K562 (cell line): ENCODE results near the gene ZNF541. TPM values are rescaled to one million over a fixed set of nuclear protein-coding genes. Genes with fewer than 3 reads are reported as not detected.

Experiments
- ATAC-seq: fragments of 200-7000 bp; cut with Tn5 transposase; 3 replicates; pipeline ENCODE4 v1.9.1; 2020; ENCODE audit warnings: moderate library complexity
- BruUV-seq: library from RNA; stranded (reverse); fragments of 400-500 nt; replicated peaks from 2 replicates; lab custom pipeline; 2021; lab: Mats Ljungman, UMichigan
- CTCF ChIA-PET: fragments of 300-600 bp; formaldehyde crosslinking; extraction: SDS; loops from one replicate; lab custom pipeline; 2021; ENCODE audit warnings: low intra/inter-chr PET ratio; lab: Yijun Ruan, JAX
- POLR2A ChIA-PET: fragments of 300-600, 350-650 bp; sonication (Branson Sonifier 250); formaldehyde crosslinking; extraction: SDS; loops from one replicate; lab custom pipeline; 2021; ENCODE audit warnings: antibody characterized with exemption, inconsistent platforms; lab: Yijun Ruan, JAX
- DNase-seq, 4 experiments: peaks; one replicate each; pipeline versions ENCODE4 v3.0.0 to v3.0.0-alpha.2; 2011 to 2018; ENCODE audit warnings: low spot score in 3 of 4, mixed read lengths in 3 of 4; ENCODE audit errors: extremely low read depth in 1 of 4
- FAIRE-seq: peaks from 2 replicates; lab custom pipeline; 2011; peaks lifted over from hg19 to GRCh38; lab: Jason Lieb, UNC
- H2AFZ ChIP-seq: 2 replicates; pipeline ENCODE4 v1.6.0; 2011; ENCODE audit warnings: low read depth, low read length, control low read depth, inconsistent platforms
- H3K27ac ChIP-seq: fragments of 200-600 bp; 3 replicates; pipeline ENCODE4 v1.8.0; 2011; ENCODE audit warnings: low read depth, mild to moderate bottlenecking, control low read depth, inconsistent platforms, low read length, moderate library complexity, mixed read lengths; ENCODE audit errors: extremely low read depth
- H3K27me3 ChIP-seq, 2 experiments: fragments of 300-600 bp in 1 of 2; 2 replicates in 1 of 2; 3 replicates in 1 of 2; pipeline versions ENCODE4 v1.6.0 to v1.8.0; 2011; ENCODE audit warnings: inconsistent platforms in 2 of 2, low read length in 2 of 2, mild to moderate bottlenecking in 1 of 2, mixed read lengths in 1 of 2, moderate library complexity in 1 of 2; ENCODE audit not compliant: control insufficient read depth in 2 of 2, insufficient read depth in 2 of 2
- H3K36me3 ChIP-seq: fragments of 300-600 bp; 3 replicates; pipeline ENCODE4 v1.8.0; 2011; ENCODE audit warnings: mild to moderate bottlenecking, low read length, inconsistent platforms; ENCODE audit not compliant: control insufficient read depth, insufficient read depth
- H3K4me1 ChIP-seq, 2 experiments: fragments of 200-600 bp in 1 of 2; replicated peaks in 1 of 2; 2 replicates in 1 of 2; 3 replicates in 1 of 2; pipeline versions ENCODE4 v1.5.1 to v1.8.0; 2011; ENCODE audit warnings: inconsistent platforms in 2 of 2, low read length in 2 of 2, mild to moderate bottlenecking in 1 of 2, mixed read lengths in 1 of 2, moderate library complexity in 1 of 2; ENCODE audit not compliant: control insufficient read depth in 2 of 2, insufficient read depth in 2 of 2
- H3K4me2 ChIP-seq: 2 replicates; pipeline ENCODE4 v1.6.1; 2011; ENCODE audit warnings: low read length, control low read depth, inconsistent platforms, mixed read lengths; ENCODE audit not compliant: insufficient read depth
- H3K4me3 ChIP-seq: fragments of 200-600 bp; sonication (generic), shearing (Covaris generic); 2 replicates; pipeline ENCODE4 v1.5.1; 2016; ENCODE audit warnings: control low read depth, inconsistent platforms
- H3K79me2 ChIP-seq: fragments of 200-600 bp; 3 replicates; pipeline ENCODE4 v1.8.0; 2011; ENCODE audit warnings: low read length, inconsistent platforms; ENCODE audit not compliant: control insufficient read depth, insufficient read depth
- H3K9ac ChIP-seq, 2 experiments: 2 replicates each; pipeline versions ENCODE4 v1.6.0 to v1.6.1; 2011; ENCODE audit warnings: low read depth in 2 of 2, low read length in 2 of 2, control low read depth in 1 of 2, inconsistent platforms in 1 of 2, mild to moderate bottlenecking in 1 of 2, mixed read lengths in 1 of 2; ENCODE audit not compliant: insufficient read depth in 1 of 2
- H3K9me1 ChIP-seq: one replicate; pipeline ENCODE4 v1.6.0; 2011; ENCODE audit warnings: inconsistent platforms, mild to moderate bottlenecking, low read length, moderate library complexity; ENCODE audit not compliant: control insufficient read depth, insufficient read depth
- H3K9me3 ChIP-seq: replicated peaks from 2 replicates; pipeline ENCODE4 v1.5.1; 2011; ENCODE audit warnings: low read depth, low read length, inconsistent platforms; ENCODE audit not compliant: control insufficient read depth, insufficient read depth
- H4K20me1 ChIP-seq: replicated peaks from 2 replicates; pipeline ENCODE4 v1.6.1; 2011; ENCODE audit warnings: low read length, inconsistent platforms, mixed read lengths; ENCODE audit not compliant: control insufficient read depth, insufficient read depth
- HEY1 ChIP-seq: fragments of 250-450 bp; sonication (Bioruptor Pico); IDR thresholded peaks from 2 replicates; pipeline ENCODE4 v1.5.0; 2020; ENCODE audit warnings: mild to moderate bottlenecking, moderate library complexity, borderline replicate concordance
- L3MBTL2 ChIP-seq: fragments of 450-650 bp; IDR thresholded peaks from 2 replicates; pipeline ENCODE4 v1.6.1; 2016; ENCODE audit warnings: mild to moderate bottlenecking, moderate library complexity
- MCM7 ChIP-seq, 2 experiments: fragments of 450-650 bp; IDR thresholded peaks; 2 replicates each; pipeline ENCODE4 v1.6.1; 2016 to 2018
- MLX ChIP-seq, 2 experiments: fragments of 450-650 bp in 1 of 2; sonication (generic) in 1 of 2; formaldehyde crosslinking; conservative IDR thresholded peaks; 2 replicates each; pipeline versions ENCODE4 v1.4.0 to v1.8.1; 2020 to 2022; ENCODE audit warnings: mild to moderate bottlenecking in 1 of 2, missing genetic modification reagents in 1 of 2
- RBBP5 ChIP-seq: fragments of 200-600 bp; sonication (generic); IDR thresholded peaks from 2 replicates; pipeline ENCODE4 v1.6.1; 2012; ENCODE audit warnings: borderline replicate concordance, mild to moderate bottlenecking, low read length, control low read depth, inconsistent platforms; ENCODE audit not compliant: insufficient read depth, poor library complexity, severe bottlenecking
- STAG1 ChIP-seq: sonication (generic); formaldehyde crosslinking; IDR thresholded peaks from 2 replicates; pipeline ENCODE4 v1.5.0; 2020; ENCODE audit warnings: missing genetic modification reagents, borderline replicate concordance
- TEAD4 ChIP-seq, 2 experiments: sonication (generic) in 1 of 2; formaldehyde crosslinking in 1 of 2; IDR thresholded peaks; 2 replicates each; pipeline versions ENCODE4 v1.6.1 to v1.8.0; 2012 to 2022; ENCODE audit warnings: borderline replicate concordance in 1 of 2, inconsistent platforms in 1 of 2, low read length in 1 of 2, mild to moderate bottlenecking in 1 of 2, missing genetic modification reagents in 1 of 2
- ZNF280A ChIP-seq: fragments of 450-650 bp; IDR thresholded peaks from 2 replicates; pipeline ENCODE4 v1.6.1; 2018; ENCODE audit warnings: mild to moderate bottlenecking, low read depth; ENCODE audit not compliant: partially characterized antibody
- ZNF431 ChIP-seq: sonication (generic); formaldehyde crosslinking; IDR thresholded peaks from 2 replicates; pipeline ENCODE4 v1.8.0; 2022; ENCODE audit warnings: mild to moderate bottlenecking, missing genetic modification reagents
- WGBS: fragments of 100-300 bp; shearing (Covaris generic); methylation state at CpG from one replicate; pipeline ENCODE4 v1.1.6; 2016; ENCODE audit warnings: low coverage, mixed read lengths; ENCODE audit not compliant: insufficient coverage; ENCODE audit errors: missing lambda C conversion rate; 5-methylcytosine and 5-hydroxymethylcytosine counted together
- in situ Hi-C: fragments of 300-500 bp; cut with MboI; formaldehyde crosslinking; loops from 4 replicates; pipeline ENCODE4 v1.15.0; 2018; ENCODE audit warnings: inconsistent platforms, mixed read lengths
- intact Hi-C: fragments of 100-400 bp; cut with micrococcal nuclease; formaldehyde crosslinking; loops from 2 replicates; pipeline ENCODE4 v1.14.2; 2022
- polyA plus RNA-seq, 8 experiments: library from polyadenylated mRNA; depleted of rRNA in 4 of 8; stranded (reverse) in 5 of 8; unstranded in 3 of 8; fragments of >200 nt; fragmentation: Nextera tagmentation in 2 of 8; fragmentation: Illumina TruSeq in 1 of 8; extraction: Ambion mirVana in 2 of 8; extraction: Trizol in 1 of 8; gene quantifications; 2 replicates each; pipeline versions ENCODE4 v1.2.1 to v1.2.3, GENCODE V29; 2011 to 2014; ENCODE audit warnings: inconsistent platforms in 1 of 8, missing spikeins in 1 of 8
- total RNA-seq, 7 experiments: library from RNA; depleted of rRNA in 6 of 7; stranded (reverse); fragments of >200 nt in 6 of 7; fragmentation: Illumina TruSeq in 2 of 7; extraction: Trizol in 2 of 7; gene quantifications; 2 replicates each; pipeline versions ENCODE4 v1.2.1 to v1.2.3, GENCODE V29; 2011 to 2021; ENCODE audit warnings: low replicate concordance in 1 of 7

Gene ZNF541
- total and polyA plus RNA-seq, 9 of the 15 experiments (the other 6 are each of a cell fraction or from before 2014, with no cell fraction given), result 0.04 to 0.11 (median 0.05) TPM; not detected in 1

- TF ChIP-seq MLX (CRISPR knock-in tag; conservative IDR thresholded peaks at IDR 0.05) (no peak), STAG1 (CRISPR knock-in tag) (no peak), TEAD4 (IDR thresholded peaks at IDR 0.05; ENCODE audit: low read length) (no peak), TEAD4 (CRISPR knock-in tag; IDR thresholded peaks at IDR 0.05; ENCODE audit: borderline replicate concordance) (no peak), HEY1 (CRISPR knock-in tag) (no peak), L3MBTL2 (no peak), ZNF280A (no peak)
Observed at GRCh38 chr19:47550129-47550528, 22.8 kb downstream of the ZNF541 start (continued).

- Histone ChIP-seq H3K4me1 (peaks cover 2 to 15% of the 10 kb centered on the region in 2 experiments; a peak in 2 of 5 replicates), H3K79me2 (no peaks in the 10 kb centered on the region), H3K9me3 (no peaks in the 10 kb centered on the region), H3K4me2 (no peak overlapping the region), H3K9ac (no peak overlapping the region), H3K27ac (no peak overlapping the region), H3K36me3 (no peaks in the 10 kb centered on the region), H3K4me3 (no peak overlapping the region), H4K20me1 (no peaks in the 10 kb centered on the region), H2AFZ (no peak overlapping the region), H3K9me1 (no peaks in the 10 kb centered on the region), H3K27me3 (peaks cover 17 to 22% of the 10 kb centered on the region in 2 experiments; a peak in 4 of 5 replicates)
- POLR2A ChIA-PET, result interaction anchor here (0.6 kb wide), 2 partner anchors 11 to 58 kb away, joined by 3 read pairs; no protein-coding TSS in a partner anchor
- CTCF ChIA-PET, result no interaction called here
- no peak for FAIRE-seq
- no peak for ATAC-seq
- no TSS peak for BruUV-seq
- intact Hi-C loops (no loop called here), in situ Hi-C loops (no loop called here)
- DNase-seq, result no peak
- WGBS, result 25% methylated on average over 9 of the region's 13 CpGs
- no peak for TF ChIP-seq ZNF431 (CRISPR knock-in tag)
- TF ChIP-seq MCM7 (IDR thresholded peaks at IDR 0.05), result no peak
- no peak for TF ChIP-seq RBBP5
Observed at GRCh38 chr19:47549261-47549862, 23.6 kb downstream of the ZNF541 start.
